WTC11 (cell line): Measurements from ENCODE around the gene TSBP1.

Experiments used
- USF2 ChIP-seq: sonication (generic); formaldehyde crosslinking; IDR thresholded peaks from 2 replicates; pipeline ENCODE4 v1.8.1; 2023; ENCODE audit warnings: mild to moderate bottlenecking, missing genetic modification reagents, moderate library complexity
- TF ChIP-seq, protein P1 (sequence below): sonication (generic); formaldehyde crosslinking; IDR thresholded peaks from 2 replicates; pipeline ENCODE4 v1.8.1; 2022; ENCODE audit warnings: missing genetic modification reagents, borderline replicate concordance

GRCh38 chr6:32255199-32256153, 116.2 kb downstream of the TSBP1 start:
- TF ChIP-seq, protein P1, sequence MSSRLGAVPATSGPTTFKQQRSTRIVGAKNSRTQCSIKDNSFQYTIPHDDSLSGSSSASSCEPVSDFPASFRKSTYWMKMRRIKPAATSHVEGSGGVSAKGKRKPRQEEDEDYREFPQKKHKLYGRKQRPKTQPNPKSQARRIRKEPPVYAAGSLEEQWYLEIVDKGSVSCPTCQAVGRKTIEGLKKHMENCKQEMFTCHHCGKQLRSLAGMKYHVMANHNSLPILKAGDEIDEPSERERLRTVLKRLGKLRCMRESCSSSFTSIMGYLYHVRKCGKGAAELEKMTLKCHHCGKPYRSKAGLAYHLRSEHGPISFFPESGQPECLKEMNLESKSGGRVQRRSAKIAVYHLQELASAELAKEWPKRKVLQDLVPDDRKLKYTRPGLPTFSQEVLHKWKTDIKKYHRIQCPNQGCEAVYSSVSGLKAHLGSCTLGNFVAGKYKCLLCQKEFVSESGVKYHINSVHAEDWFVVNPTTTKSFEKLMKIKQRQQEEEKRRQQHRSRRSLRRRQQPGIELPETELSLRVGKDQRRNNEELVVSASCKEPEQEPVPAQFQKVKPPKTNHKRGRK (CRISPR knock-in tag), result no peak
- TF ChIP-seq USF2 (CRISPR knock-in tag), result no peak
